RWPE2 (cell line): ENCODE results near the gene NAALADL2.
"Not testable (repeated sequence)": the region's sequence is repeated elsewhere in the genome, so short reads cannot be mapped to it uniquely, and the experiment has no call there.

Experiments
- ATAC-seq: fragments of 200-7000 bp; cut with Tn5 transposase; 3 replicates; pipeline ENCODE4 v1.9.1; 2021; ENCODE audit warnings: low read depth
- DNase-seq: peaks from one replicate; pipeline ENCODE4 v3.0.0-alpha.2; 2020; ENCODE audit warnings: low spot score
- H3K27ac ChIP-seq: fragments of 450-650 bp; 2 replicates; pipeline ENCODE4 v1.5.1; 2017; ENCODE audit warnings: mild to moderate bottlenecking; ENCODE audit not compliant: poor library complexity, severe bottlenecking
- H3K27me3 ChIP-seq: fragments of 250-450 bp; sonication (Bioruptor Pico); 2 replicates; pipeline ENCODE4 v1.5.1; 2021; ENCODE audit warnings: mild to moderate bottlenecking, moderate library complexity; ENCODE audit not compliant: insufficient read depth, poor library complexity, severe bottlenecking
- H3K36me3 ChIP-seq: fragments of 250-450 bp; sonication (Bioruptor Pico); 2 replicates; pipeline ENCODE4 v1.5.1; 2020; ENCODE audit warnings: low read depth, mild to moderate bottlenecking, moderate library complexity
- H3K4me1 ChIP-seq: fragments of 250-450 bp; sonication (Bioruptor Pico); 2 replicates; pipeline ENCODE4 v1.5.1; 2021; ENCODE audit warnings: mild to moderate bottlenecking, moderate library complexity; ENCODE audit not compliant: insufficient read depth, poor library complexity, severe bottlenecking
- H3K4me3 ChIP-seq: fragments of 250-450 bp; sonication (Bioruptor Pico); 2 replicates; pipeline ENCODE4 v1.5.1; 2021; ENCODE audit warnings: mild to moderate bottlenecking, moderate library complexity; ENCODE audit not compliant: severe bottlenecking
- H3K9me3 ChIP-seq: fragments of 250-450 bp; sonication (Bioruptor Pico); 2 replicates; pipeline ENCODE4 v1.5.1; 2021; ENCODE audit warnings: mild to moderate bottlenecking, moderate library complexity; ENCODE audit not compliant: severe bottlenecking
- TF ChIP-seq, protein P1 (sequence below): fragments of 450-650 bp; IDR thresholded peaks from one replicate; pipeline ENCODE4 v1.5.1; 2017; ENCODE audit warnings: mild to moderate bottlenecking, moderate library complexity; ENCODE audit not compliant: poor library complexity, severe bottlenecking

Gene NAALADL2

DNA sequence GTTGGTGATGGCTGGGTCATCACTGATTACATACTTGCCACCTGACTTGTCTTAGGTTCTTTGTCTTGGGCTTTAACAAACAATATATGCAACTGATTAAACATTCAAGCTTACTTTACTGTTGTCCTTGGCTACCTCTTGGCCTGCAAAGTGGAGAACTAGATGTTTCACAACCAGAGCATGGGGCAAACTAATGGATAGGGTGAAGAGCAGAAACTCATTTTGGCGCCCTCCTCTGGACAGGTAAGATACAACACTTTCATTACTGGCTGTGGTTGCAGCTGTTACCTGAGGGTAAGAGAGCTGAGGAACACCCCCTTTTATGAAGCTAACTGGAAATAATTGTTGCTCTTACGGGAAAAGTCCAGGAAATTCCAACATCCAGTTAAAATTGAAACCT lies 262.1 kb downstream of the NAALADL2 start:
- DNase-seq: no peak
- Histone ChIP-seq H3K4me3 (no peak overlapping the region), H3K27ac (no peak overlapping the region), H3K4me1 (no peaks in the 10 kb centered on the region), H3K27me3 (no peaks in the 10 kb centered on the region), H3K9me3 (no peaks in the 10 kb centered on the region), H3K36me3 (no peaks in the 10 kb centered on the region)
- ATAC-seq: no peak
- TF ChIP-seq, protein P1, sequence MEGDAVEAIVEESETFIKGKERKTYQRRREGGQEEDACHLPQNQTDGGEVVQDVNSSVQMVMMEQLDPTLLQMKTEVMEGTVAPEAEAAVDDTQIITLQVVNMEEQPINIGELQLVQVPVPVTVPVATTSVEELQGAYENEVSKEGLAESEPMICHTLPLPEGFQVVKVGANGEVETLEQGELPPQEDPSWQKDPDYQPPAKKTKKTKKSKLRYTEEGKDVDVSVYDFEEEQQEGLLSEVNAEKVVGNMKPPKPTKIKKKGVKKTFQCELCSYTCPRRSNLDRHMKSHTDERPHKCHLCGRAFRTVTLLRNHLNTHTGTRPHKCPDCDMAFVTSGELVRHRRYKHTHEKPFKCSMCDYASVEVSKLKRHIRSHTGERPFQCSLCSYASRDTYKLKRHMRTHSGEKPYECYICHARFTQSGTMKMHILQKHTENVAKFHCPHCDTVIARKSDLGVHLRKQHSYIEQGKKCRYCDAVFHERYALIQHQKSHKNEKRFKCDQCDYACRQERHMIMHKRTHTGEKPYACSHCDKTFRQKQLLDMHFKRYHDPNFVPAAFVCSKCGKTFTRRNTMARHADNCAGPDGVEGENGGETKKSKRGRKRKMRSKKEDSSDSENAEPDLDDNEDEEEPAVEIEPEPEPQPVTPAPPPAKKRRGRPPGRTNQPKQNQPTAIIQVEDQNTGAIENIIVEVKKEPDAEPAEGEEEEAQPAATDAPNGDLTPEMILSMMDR: peak; percentile 31

DNA sequence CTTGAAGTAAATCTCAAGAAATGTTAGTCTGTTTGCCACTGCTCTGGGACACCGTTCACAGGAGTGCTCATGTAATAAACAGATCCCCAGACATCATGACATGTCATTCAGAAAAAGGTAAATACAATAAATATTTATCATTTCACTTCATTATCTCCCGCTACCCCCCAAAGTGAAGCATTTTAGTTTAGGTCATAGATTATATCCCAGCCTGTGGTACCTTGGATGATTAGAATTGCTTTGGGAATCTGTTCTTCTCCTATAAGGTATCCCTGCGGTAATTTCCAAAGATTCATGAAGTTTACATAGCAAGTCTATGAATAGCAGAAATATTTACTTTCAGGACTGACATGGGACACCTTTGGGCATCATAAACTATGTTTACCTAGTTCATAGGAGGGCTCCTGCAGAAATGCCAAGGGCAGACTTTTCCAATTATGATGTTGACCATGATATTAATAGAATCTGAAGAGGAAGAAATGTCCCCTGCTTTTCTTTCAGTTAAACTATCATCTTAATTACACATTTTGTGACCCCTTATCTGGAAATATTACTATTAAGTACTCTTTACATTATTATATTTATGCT lies 268.0 kb downstream of the NAALADL2 start:
- H3K4me3 ChIP-seq: no peak overlapping the region
- TF ChIP-seq, protein P1: no peak
- DNase-seq: no peak
- no peaks in the 10 kb centered on the region for H3K9me3 ChIP-seq
- H3K27ac ChIP-seq: no peak overlapping the region
- no peak for ATAC-seq
- no peaks in the 10 kb centered on the region for H3K27me3 ChIP-seq
- H3K4me1 ChIP-seq: no peaks in the 10 kb centered on the region
- no peaks in the 10 kb centered on the region for H3K36me3 ChIP-seq

DNA sequence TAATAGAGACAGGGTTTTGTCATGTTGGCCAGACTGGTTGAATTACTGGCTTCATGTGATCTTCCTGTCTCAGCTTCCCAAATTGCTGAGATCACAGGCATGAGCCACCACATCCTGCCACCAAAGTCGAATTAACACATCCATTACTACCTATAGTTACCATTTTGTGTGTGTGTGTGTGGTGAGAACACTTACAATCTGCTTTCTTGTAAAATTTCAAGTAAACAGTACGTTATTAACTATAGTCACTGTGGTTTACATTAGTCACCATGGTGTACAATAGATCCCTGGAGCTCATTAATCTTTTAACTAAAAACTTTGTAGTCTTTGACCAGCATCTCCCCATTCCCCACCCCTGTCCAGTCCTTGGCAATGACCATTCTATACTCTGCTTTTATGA lies 270.0 kb downstream of the NAALADL2 start:
- no peaks in the 10 kb centered on the region for H3K27me3 ChIP-seq
- H3K27ac ChIP-seq: no peak overlapping the region
- no peaks in the 10 kb centered on the region for H3K4me1 ChIP-seq
- no peaks in the 10 kb centered on the region for H3K36me3 ChIP-seq
- H3K4me3 ChIP-seq: no peak overlapping the region
- TF ChIP-seq, protein P1: no peak
- H3K9me3 ChIP-seq: no peaks in the 10 kb centered on the region
- ATAC-seq: no peak
- no peak for DNase-seq

DNA sequence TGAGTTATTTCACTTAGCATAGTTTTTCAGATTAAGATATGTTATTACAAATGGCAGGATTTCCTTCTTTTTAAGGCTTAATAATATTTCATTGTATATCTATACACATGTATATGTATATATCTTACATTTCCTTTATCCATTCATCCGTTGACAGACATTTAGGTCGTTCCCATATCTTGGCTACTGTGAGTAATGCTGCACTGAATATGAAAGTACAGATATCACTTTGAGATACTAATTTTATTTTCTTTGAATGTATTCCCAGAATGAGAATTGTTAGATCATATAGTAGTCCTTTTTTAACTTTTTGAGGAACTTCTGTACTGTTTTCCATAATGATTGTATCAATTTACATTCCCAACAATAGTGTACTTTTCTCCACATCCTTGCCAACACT lies 270.4 kb downstream of the NAALADL2 start:
- Histone ChIP-seq H3K27ac (no peak overlapping the region), H3K36me3 (no peaks in the 10 kb centered on the region), H3K9me3 (no peaks in the 10 kb centered on the region), H3K4me3 (no peak overlapping the region), H3K4me1 (no peaks in the 10 kb centered on the region), H3K27me3 (no peaks in the 10 kb centered on the region)
- no peak for DNase-seq
- ATAC-seq: no peak
- TF ChIP-seq, protein P1: no peak

DNA sequence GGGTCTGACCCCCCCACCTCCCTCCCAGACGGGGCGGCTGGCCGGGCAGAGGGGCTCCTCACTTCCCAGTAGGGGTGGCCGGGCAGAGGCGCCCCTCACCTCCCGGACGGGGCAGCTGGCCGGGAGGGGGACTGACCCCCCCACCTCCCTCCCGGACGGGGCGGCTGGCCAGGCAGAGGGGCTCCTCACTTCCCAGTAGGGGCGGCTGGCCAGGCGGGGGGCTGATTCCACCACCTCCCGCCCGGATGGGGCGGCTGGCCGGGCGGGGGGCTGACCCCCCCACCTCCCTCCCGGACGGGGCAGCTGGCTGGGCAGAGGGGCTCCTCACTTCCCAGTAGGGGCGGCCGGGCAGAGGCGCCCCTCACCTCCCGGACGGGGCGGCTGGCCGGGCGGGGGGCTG lies 272.7 kb downstream of the NAALADL2 start:
- not testable (repeated sequence) for ATAC-seq, DNase-seq

DNA sequence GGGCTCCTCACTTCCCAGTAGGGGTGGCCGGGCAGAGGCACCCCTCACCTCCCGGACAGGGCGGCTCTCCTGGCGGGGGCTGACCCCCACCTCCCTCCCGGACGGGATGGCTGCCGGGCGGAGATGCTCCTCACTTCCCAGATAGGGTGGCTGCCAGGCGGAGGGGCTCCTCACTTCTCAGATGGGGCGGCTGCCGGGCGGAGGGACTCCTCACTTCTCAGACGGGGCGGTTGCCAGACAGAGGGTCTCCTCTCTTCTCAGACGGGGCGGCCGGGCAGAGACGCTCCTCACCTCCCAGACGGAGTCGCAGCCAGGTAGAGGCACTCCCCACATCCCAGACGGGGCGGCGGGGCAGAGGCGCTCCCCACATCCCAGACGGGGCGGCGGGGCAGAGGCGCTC lies 273.6 kb downstream of the NAALADL2 start:
- H3K4me3 ChIP-seq, H3K27ac ChIP-seq, DNase-seq, H3K9me3 ChIP-seq, H3K36me3 ChIP-seq, H3K4me1 ChIP-seq, ATAC-seq, H3K27me3 ChIP-seq: not testable (repeated sequence)

More for the DNA sequence above, 272.7 kb downstream of the NAALADL2 start:
- not testable (repeated sequence) for H3K4me1 ChIP-seq, H3K27me3 ChIP-seq, H3K36me3 ChIP-seq, H3K9me3 ChIP-seq, H3K27ac ChIP-seq, H3K4me3 ChIP-seq
